ENCODE results near the gene DDIT4L.

DDIT4L gene

DNA sequence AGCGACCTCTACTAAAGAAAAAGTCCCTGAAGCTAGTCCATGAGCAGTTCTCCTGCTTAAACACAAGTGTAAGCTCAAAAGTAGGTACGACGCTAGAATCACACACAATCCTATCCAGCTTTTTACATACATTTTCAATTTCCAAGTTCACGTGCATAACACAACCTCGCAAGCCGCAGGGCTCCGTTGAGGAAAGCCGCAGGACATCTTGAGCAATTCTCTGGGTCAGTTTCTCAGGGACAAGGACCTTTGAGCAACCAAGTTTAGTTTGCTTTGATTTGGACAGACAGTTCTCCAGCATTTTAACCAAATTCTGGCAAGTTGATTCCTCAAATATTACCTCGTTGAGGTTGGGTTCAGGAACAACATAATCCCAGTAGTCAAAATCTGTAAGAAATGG lies 2.5 kb downstream of the DDIT4L start:
- Histone ChIP-seq H3K27ac (ENCODE audit: low read depth, low read length) (no peak overlapping the region), H2BK15ac (replicated peaks; ENCODE audit: low read depth) (no peak overlapping the region), H3K4me2 (ENCODE audit: low read length) (no peak overlapping the region), H3K4ac (ENCODE audit: low read depth, low read length) (no peak overlapping the region), H3K4me3 (ENCODE audit: low read length) (no peak overlapping the region), H2BK120ac (ENCODE audit: low read depth, low read length) (no peak overlapping the region), H4K5ac (ENCODE audit: low read length) (no peak overlapping the region), H3K79me1 (ENCODE audit: low read length) (no peaks in the 10 kb centered on the region), H3K23ac (ENCODE audit: low read length) (no peak overlapping the region), H3K18ac (ENCODE audit: low read length) (no peak overlapping the region), H3K27me3 (ENCODE audit: insufficient read depth, low read length, poor library complexity) (no peaks in the 10 kb centered on the region), H3K79me2 (ENCODE audit: control insufficient read depth, insufficient read depth, low read length) (no peaks in the 10 kb centered on the region), H3K36me3 (ENCODE audit: control insufficient read depth, insufficient read depth, low read length) (no peaks in the 10 kb centered on the region), H2AK5ac (ENCODE audit: low read length) (no peak overlapping the region), H3K56ac (ENCODE audit: low read length) (no peak overlapping the region), H3K4me1 (ENCODE audit: control insufficient read depth, low read depth, low read length) (peaks cover 6% of the 10 kb centered on the region), H4K8ac (ENCODE audit: low read depth, low read length) (no peak overlapping the region), H3K9ac (ENCODE audit: low read length) (no peak overlapping the region), H2BK5ac (ENCODE audit: low read length) (no peak overlapping the region)
- no CpG with 5 or more reads among the region's 9 CpGs for WGBS (ENCODE audit: extremely low coverage, insufficient coverage, low lambda C conversion rate)
- no peak for DNase-seq

DNA sequence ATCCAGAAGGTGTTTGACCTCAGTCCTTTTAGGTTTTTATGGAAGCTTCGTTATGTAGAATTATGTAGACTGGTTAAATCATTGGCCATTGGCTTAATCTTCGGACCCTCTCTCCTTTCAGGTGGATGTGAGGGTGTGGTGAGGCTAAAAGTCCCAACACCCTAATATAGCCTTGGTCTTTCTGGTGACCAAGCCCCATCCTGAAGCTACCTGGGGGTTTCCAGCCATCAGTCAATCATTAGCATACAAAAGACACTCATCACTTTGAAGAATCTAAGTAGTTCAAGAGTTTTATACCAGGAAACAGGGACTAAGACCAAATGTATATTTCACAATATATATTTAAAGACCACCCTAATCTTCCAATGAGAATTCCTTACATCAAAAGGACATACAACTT lies 5.5 kb downstream of the DDIT4L start:
- H3K79me2 ChIP-seq (ENCODE audit: control insufficient read depth, insufficient read depth, low read length) = no peaks in the 10 kb centered on the region
- H3K4me2 ChIP-seq (ENCODE audit: low read length) = no peak overlapping the region
- no peak overlapping the region for H3K18ac ChIP-seq (ENCODE audit: low read length)
- no peak overlapping the region for H4K5ac ChIP-seq (ENCODE audit: low read length)
- no peak overlapping the region for H3K56ac ChIP-seq (ENCODE audit: low read length)
- no peak overlapping the region for H2BK15ac ChIP-seq (replicated peaks; ENCODE audit: low read depth)
- no peak overlapping the region for H4K8ac ChIP-seq (ENCODE audit: low read depth, low read length)
- no CpG with 5 or more reads among the region's 2 CpGs for WGBS (ENCODE audit: extremely low coverage, insufficient coverage, low lambda C conversion rate)
- no peak overlapping the region for H2AK5ac ChIP-seq (ENCODE audit: low read length)
- H3K36me3 ChIP-seq (ENCODE audit: control insufficient read depth, insufficient read depth, low read length) = no peaks in the 10 kb centered on the region
- no peak overlapping the region for H2BK5ac ChIP-seq (ENCODE audit: low read length)
- no peaks in the 10 kb centered on the region for H3K27me3 ChIP-seq (ENCODE audit: insufficient read depth, low read length, poor library complexity)
- no peak overlapping the region for H3K27ac ChIP-seq (ENCODE audit: low read depth, low read length)
- H3K4ac ChIP-seq (ENCODE audit: low read depth, low read length) = no peak overlapping the region
- no peaks in the 10 kb centered on the region for H3K79me1 ChIP-seq (ENCODE audit: low read length)
- no peak overlapping the region for H3K4me3 ChIP-seq (ENCODE audit: low read length)
- H3K4me1 ChIP-seq (ENCODE audit: control insufficient read depth, low read depth, low read length) = peaks cover 6% of the 10 kb centered on the region
- H3K9ac ChIP-seq (ENCODE audit: low read length) = no peak overlapping the region
- DNase-seq = no peak
- H3K23ac ChIP-seq (ENCODE audit: low read length) = no peak overlapping the region
- H2BK120ac ChIP-seq (ENCODE audit: low read depth, low read length) = no peak overlapping the region

GRCh38 chr4:100177855-100178254 lies 12.4 kb downstream of the DDIT4L start:
- WGBS (ENCODE audit: extremely low coverage, insufficient coverage, low lambda C conversion rate) = no CpG with 5 or more reads among the region's 1 CpG

DNA sequence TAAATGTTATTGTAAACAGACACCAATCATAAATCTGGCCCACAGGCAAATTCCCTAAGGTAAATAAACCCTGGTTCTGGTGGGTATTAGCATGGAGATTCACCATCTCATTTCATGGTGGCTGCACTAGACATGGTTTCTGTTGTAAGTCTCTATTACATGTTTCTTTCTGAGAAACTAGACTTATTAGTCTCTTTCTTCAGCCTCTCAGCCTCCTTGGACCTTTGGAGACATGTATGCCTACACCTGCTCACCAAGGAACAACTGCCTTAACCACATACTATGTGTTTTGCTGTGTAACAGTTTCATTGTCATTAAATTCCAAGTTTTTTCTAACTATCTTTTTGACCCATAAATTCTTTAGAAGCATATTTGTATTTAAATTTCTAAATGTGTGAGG lies 13.1 kb downstream of the DDIT4L start:
- Histone ChIP-seq H3K56ac (ENCODE audit: low read length) (no peak overlapping the region), H2BK120ac (ENCODE audit: low read depth, low read length) (no peak overlapping the region), H2AK5ac (ENCODE audit: low read length) (no peak overlapping the region), H4K5ac (ENCODE audit: low read length) (no peak overlapping the region), H2BK5ac (ENCODE audit: low read length) (no peak overlapping the region), H3K36me3 (ENCODE audit: control insufficient read depth, insufficient read depth, low read length) (no peaks in the 10 kb centered on the region), H2BK15ac (replicated peaks; ENCODE audit: low read depth) (no peak overlapping the region), H3K23ac (ENCODE audit: low read length) (no peak overlapping the region), H3K4me2 (ENCODE audit: low read length) (no peak overlapping the region), H3K79me1 (ENCODE audit: low read length) (no peaks in the 10 kb centered on the region), H3K18ac (ENCODE audit: low read length) (no peak overlapping the region), H3K4me3 (ENCODE audit: low read length) (no peak overlapping the region), H3K27ac (ENCODE audit: low read depth, low read length) (no peak overlapping the region), H3K9ac (ENCODE audit: low read length) (no peak overlapping the region), H3K79me2 (ENCODE audit: control insufficient read depth, insufficient read depth, low read length) (no peaks in the 10 kb centered on the region), H3K4ac (ENCODE audit: low read depth, low read length) (no peak overlapping the region), H3K27me3 (ENCODE audit: insufficient read depth, low read length, poor library complexity) (no peaks in the 10 kb centered on the region), H4K8ac (ENCODE audit: low read depth, low read length) (no peak overlapping the region), H3K4me1 (ENCODE audit: control insufficient read depth, low read depth, low read length) (no peaks in the 10 kb centered on the region)
- DNase-seq = no peak

More at GRCh38 chr4:100177855-100178254, 12.4 kb downstream of the DDIT4L start:
- Histone ChIP-seq H3K36me3 (ENCODE audit: control insufficient read depth, insufficient read depth, low read length) (no peaks in the 10 kb centered on the region), H2BK15ac (replicated peaks; ENCODE audit: low read depth) (no peak overlapping the region), H3K4ac (ENCODE audit: low read depth, low read length) (no peak overlapping the region), H3K23ac (ENCODE audit: low read length) (no peak overlapping the region), H3K18ac (ENCODE audit: low read length) (no peak overlapping the region), H3K4me3 (ENCODE audit: low read length) (no peak overlapping the region), H3K79me2 (ENCODE audit: control insufficient read depth, insufficient read depth, low read length) (no peaks in the 10 kb centered on the region), H3K56ac (ENCODE audit: low read length) (no peak overlapping the region), H3K9ac (ENCODE audit: low read length) (no peak overlapping the region), H3K4me2 (ENCODE audit: low read length) (no peak overlapping the region), H2BK5ac (ENCODE audit: low read length) (no peak overlapping the region), H3K27ac (ENCODE audit: low read depth, low read length) (no peak overlapping the region), H4K5ac (ENCODE audit: low read length) (no peak overlapping the region), H3K27me3 (ENCODE audit: insufficient read depth, low read length, poor library complexity) (no peaks in the 10 kb centered on the region), H2AK5ac (ENCODE audit: low read length) (no peak overlapping the region), H2BK120ac (ENCODE audit: low read depth, low read length) (no peak overlapping the region), H3K4me1 (ENCODE audit: control insufficient read depth, low read depth, low read length) (no peaks in the 10 kb centered on the region), H3K79me1 (ENCODE audit: low read length) (no peaks in the 10 kb centered on the region), H4K8ac (ENCODE audit: low read depth, low read length) (no peak overlapping the region)
- DNase-seq = no peak

GRCh38 chr4:100175858-100176257 lies 14.4 kb downstream of the DDIT4L start:
- H3K9ac ChIP-seq (ENCODE audit: low read length) = no peak overlapping the region
- H3K4me3 ChIP-seq (ENCODE audit: low read length) = no peak overlapping the region
- no peak overlapping the region for H3K27ac ChIP-seq (ENCODE audit: low read depth, low read length)
- no peak overlapping the region for H2AK5ac ChIP-seq (ENCODE audit: low read length)
- H3K23ac ChIP-seq (ENCODE audit: low read length) = no peak overlapping the region
- no peaks in the 10 kb centered on the region for H3K27me3 ChIP-seq (ENCODE audit: insufficient read depth, low read length, poor library complexity)
- H3K79me2 ChIP-seq (ENCODE audit: control insufficient read depth, insufficient read depth, low read length) = no peaks in the 10 kb centered on the region
- no peak overlapping the region for H3K4ac ChIP-seq (ENCODE audit: low read depth, low read length)
- no peak overlapping the region for H3K18ac ChIP-seq (ENCODE audit: low read length)
- no CpG with 5 or more reads among the region's 2 CpGs for WGBS (ENCODE audit: extremely low coverage, insufficient coverage, low lambda C conversion rate)
- no peaks in the 10 kb centered on the region for H3K36me3 ChIP-seq (ENCODE audit: control insufficient read depth, insufficient read depth, low read length)
- no peaks in the 10 kb centered on the region for H3K4me1 ChIP-seq (ENCODE audit: control insufficient read depth, low read depth, low read length)
- no peak for DNase-seq
- no peak overlapping the region for H2BK5ac ChIP-seq (ENCODE audit: low read length)
- no peak overlapping the region for H4K5ac ChIP-seq (ENCODE audit: low read length)
- H2BK120ac ChIP-seq (ENCODE audit: low read depth, low read length) = no peak overlapping the region
- H3K4me2 ChIP-seq (ENCODE audit: low read length) = no peak overlapping the region
- H2BK15ac ChIP-seq (replicated peaks; ENCODE audit: low read depth) = no peak overlapping the region
- H4K8ac ChIP-seq (ENCODE audit: low read depth, low read length) = no peak overlapping the region
- H3K56ac ChIP-seq (ENCODE audit: low read length) = no peak overlapping the region
- no peaks in the 10 kb centered on the region for H3K79me1 ChIP-seq (ENCODE audit: low read length)

DNA sequence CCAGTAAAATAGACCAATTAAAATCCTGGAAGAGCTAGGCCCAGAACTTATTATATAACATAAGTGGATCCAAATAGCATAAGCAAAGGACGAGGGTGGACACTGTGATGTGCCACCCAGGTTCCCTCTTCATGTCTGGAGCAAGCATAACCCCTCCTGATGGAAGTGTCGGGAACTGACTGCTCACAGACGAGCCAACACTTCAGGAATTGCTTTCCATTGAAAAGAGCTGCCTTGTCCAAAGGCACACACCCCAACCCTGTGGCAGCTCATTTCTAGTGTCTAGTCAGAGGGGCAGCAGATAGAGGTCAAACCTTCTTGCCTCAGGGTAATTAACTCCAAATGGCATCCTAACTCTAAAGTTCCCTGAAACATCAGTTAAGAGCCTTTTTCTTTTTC lies 15.3 kb downstream of the DDIT4L start:
- Histone ChIP-seq H4K8ac (ENCODE audit: low read depth, low read length) (no peak overlapping the region), H3K4me1 (ENCODE audit: control insufficient read depth, low read depth, low read length) (no peaks in the 10 kb centered on the region), H3K9ac (ENCODE audit: low read length) (no peak overlapping the region), H3K79me2 (ENCODE audit: control insufficient read depth, insufficient read depth, low read length) (no peaks in the 10 kb centered on the region), H3K4me3 (ENCODE audit: low read length) (no peak overlapping the region), H2BK120ac (ENCODE audit: low read depth, low read length) (no peak overlapping the region), H2BK15ac (replicated peaks; ENCODE audit: low read depth) (no peak overlapping the region), H3K4ac (ENCODE audit: low read depth, low read length) (no peak overlapping the region), H3K56ac (ENCODE audit: low read length) (no peak overlapping the region), H3K4me2 (ENCODE audit: low read length) (no peak overlapping the region), H4K5ac (ENCODE audit: low read length) (no peak overlapping the region), H2AK5ac (ENCODE audit: low read length) (no peak overlapping the region), H3K79me1 (ENCODE audit: low read length) (no peaks in the 10 kb centered on the region), H3K27ac (ENCODE audit: low read depth, low read length) (no peak overlapping the region), H2BK5ac (ENCODE audit: low read length) (no peak overlapping the region), H3K36me3 (ENCODE audit: control insufficient read depth, insufficient read depth, low read length) (no peaks in the 10 kb centered on the region), H3K23ac (ENCODE audit: low read length) (no peak overlapping the region), H3K18ac (ENCODE audit: low read length) (no peak overlapping the region), H3K27me3 (ENCODE audit: insufficient read depth, low read length, poor library complexity) (no peaks in the 10 kb centered on the region)
- DNase-seq = peak; percentile 15
- no CpG with 5 or more reads among the region's 3 CpGs for WGBS (ENCODE audit: extremely low coverage, insufficient coverage, low lambda C conversion rate)
